ENCODE data around the gene HOXB13.

Gene HOXB13

DNA sequence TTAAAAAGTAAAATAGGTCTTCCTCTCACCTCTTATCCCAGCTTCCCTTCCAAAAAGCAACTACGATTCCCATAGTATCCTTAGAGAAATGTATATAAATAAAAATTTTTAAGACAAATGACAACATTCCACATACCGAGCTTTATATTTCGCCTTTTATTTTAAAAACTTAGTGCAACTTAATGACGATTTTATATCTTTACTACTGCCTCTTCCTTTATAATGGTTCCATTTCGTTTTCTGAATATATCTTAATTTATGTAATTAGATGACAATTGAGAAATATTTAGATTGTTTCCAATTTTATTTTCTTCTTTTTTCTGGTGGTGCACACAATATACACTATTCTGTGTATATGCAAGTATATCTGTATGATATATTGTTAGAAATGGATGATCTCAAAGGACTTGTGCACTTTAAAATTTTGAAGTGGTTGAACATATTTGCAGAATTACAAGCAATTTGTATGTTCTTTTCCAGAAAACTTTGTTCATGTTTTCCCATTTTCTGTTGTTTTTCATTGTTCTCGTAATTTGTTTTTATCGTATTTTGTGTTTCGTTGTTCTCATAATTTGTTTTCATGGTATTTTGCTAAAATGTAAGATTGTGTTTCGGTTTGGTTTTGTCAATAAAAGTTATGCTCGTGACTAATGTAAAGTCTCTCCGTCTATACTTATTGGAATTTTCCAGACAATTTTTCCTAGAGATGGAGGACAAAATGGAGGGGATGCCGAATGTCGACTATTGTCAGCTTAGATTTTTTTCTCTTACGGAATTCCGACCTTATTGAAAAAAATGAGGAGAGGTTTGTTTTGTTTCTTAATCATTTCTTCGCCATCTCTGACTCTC lies 20.4 kb upstream of the HOXB13 start:
- no peak for DNase-seq (ENCODE audit: low read depth)

DNA sequence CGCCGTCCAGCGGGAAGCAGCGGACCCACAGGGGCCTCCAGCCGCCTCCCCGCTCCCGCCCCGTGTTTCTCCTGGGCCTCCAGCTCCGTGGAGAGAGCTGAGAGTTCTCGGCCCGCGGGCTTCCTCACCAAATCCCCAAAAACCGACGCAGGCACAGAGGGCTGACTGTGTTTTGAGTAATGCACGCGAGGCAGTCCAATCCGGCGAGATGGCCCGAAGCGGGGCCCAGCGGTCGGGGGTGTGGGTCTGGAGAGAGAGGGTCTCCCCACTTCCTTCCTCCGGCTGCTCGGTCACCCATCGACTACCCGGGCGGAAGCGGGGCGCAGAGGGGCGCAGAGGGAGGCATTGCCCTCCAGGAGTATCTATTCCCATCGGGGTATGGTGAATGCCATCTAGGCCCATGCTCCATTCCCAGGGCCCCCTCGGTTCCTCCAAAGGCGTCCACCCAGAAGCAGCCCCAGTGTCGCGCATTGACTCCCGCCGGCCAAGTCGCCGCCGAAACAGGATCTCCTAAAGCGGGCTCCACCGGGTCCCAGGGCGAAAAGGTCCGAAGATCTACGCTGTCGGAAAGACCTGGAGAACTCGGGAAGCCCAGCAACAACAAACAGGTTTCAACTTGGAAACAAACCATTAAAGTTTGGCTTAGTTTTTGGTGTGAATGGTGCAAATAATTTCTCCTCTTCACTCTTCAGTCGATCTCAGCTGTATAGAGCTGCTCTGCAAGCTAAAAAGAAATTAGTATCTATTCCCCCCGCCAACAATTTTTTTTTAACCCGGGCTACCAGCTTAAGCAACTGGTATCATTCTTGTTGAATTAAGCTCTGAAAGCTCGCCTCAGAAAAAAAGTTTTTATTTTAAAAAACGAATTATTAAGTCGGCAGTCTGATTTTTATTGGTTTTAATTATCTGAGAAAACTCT lies 19.2 kb upstream of the HOXB13 start:
- DNase-seq (ENCODE audit: low read depth), result no peak

DNA sequence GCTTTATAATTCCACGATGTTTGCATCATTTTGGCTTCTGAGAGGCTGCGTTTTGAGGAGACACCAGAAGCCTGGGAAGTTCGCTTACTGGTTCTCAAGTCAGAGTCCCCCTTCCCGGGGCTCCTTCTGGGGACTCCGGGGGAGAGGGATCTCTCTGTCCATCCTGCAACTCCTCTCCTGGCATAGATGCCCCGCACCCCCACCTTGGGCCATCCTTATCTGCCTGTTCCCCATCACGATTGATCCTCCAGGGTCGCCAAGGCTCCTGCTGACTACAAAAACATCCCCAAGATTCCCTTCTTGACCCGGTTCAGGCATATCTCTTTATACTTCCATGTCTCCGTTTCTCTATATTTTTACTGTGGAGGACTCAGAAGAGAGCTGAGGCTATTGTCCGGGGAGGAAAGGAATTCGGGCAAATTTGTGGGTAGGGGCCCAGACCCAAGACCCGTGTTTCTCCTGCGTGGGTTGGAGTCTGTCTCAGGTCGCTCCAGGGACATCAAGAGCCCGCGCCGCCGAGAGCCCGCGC lies 18.4 kb upstream of the HOXB13 start:
- no peak for DNase-seq (ENCODE audit: low read depth)

DNA sequence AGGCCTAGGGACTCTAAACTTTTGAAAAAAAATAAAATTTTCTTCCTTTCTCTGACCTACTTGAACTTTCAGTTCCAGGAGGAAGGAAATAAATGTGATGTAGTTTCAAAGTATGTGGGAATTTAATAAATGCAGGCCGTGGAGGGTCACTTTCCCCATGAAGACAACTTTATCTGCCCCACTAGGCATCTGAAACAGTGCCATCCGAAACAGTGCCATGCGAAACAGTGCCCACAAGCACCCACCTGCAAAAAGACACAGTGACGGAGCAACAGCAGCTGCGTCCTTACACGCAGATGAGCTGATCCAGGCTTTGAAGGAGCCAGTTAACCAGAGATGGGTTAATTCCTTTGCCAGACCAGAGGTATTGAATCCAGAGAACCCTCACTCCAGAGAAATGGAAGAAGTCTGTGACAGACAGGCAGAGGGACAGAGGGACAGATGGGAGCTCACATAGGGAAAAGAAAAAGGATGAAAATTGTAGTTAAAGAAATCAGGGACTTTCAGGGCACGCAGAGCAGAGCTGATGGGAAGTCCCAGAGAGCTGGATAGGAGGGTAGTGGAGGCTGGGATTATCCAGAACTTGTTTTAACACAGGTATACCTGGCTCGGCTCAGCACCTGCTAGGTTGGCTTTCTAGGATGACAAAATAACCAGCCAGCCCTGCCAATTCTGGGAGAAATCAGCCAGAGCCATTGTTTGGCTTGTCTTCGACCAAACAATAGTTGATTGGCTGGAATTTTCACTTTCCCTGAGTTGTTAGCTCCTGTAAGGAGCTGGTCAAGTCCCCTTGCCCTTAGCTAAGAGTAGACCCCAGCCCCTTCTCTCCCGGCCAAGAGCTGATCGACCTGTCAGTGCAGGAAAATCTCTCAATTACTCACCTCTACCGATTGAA lies 17.1 kb upstream of the HOXB13 start:
- no peak for DNase-seq (ENCODE audit: low read depth)

DNA sequence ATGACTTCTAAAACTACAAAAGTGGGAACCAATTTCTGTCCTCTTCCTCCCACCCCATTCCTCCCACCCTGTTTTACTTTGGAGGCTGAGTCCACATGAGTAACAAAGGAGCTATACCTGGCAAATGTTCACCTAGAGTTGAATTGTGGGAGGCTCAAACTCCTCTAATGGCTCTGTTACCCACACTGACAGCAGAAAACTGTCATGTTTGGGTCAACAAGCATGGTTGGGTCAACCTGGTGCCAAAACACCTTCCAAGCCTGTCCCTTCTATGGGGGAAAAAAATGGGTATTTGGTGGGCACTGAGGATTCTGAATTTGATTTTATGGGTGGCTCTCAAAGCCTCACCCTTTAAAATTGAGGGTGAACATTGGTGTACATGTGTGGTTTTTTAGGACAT lies 12.0 kb upstream of the HOXB13 start:
- DNase-seq (ENCODE audit: low read depth), result no peak

DNA sequence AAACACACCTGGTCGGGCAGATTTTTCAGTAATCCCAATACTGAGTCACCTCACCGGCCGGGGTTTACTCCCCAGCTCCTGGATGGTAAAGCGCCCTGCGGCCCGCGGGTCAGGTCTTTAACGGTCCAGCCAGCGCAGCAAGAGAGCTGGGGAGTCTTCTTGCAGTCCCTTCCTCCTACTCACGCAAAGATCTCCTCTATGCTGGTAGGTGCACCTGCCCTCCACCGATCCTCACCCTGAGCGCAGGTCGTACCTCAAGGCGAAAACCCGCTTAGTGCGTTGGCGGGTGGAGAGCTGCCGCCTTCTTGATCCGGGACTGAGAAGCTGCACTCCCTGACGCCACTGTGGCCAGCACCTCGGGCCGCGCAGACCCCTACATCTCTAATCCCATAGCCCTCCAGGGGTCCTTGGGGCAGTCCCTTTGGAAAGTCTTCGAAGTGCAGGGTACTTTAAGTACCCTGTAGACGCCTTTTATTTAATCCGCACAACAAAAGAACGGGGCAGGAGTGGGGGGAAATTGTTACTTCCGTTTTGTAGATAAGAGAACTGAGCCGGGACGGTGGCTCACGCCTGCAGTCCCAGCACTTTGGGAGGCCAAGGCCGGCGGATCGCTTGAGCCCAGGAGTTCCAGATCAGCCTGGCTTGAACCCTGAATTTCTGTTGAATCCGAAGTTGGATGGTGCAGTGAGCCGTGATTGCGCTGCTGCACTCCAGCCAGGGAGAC lies 10.4 kb upstream of the HOXB13 start:
- no peak for DNase-seq (ENCODE audit: low read depth)

DNA sequence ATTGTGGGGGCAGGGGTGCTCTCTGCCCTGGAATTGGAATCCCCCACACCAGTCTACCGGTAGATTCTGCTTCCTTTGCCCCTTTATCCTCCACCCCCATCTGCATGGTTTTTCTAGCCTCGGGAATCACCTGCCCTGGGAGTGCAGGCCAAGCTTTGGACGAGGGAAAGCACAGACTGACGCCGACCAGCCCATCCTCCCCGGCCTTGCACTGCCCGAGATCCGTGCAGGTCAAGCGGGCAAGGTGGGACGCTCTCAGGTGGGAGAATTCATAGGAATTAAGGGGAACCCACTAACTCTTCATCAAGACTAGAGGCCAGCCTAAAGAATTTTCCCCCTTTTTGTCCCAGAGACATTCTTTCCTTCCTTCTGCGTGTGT lies 9.9 kb upstream of the HOXB13 start:
- no peak for DNase-seq (ENCODE audit: low read depth)

DNA sequence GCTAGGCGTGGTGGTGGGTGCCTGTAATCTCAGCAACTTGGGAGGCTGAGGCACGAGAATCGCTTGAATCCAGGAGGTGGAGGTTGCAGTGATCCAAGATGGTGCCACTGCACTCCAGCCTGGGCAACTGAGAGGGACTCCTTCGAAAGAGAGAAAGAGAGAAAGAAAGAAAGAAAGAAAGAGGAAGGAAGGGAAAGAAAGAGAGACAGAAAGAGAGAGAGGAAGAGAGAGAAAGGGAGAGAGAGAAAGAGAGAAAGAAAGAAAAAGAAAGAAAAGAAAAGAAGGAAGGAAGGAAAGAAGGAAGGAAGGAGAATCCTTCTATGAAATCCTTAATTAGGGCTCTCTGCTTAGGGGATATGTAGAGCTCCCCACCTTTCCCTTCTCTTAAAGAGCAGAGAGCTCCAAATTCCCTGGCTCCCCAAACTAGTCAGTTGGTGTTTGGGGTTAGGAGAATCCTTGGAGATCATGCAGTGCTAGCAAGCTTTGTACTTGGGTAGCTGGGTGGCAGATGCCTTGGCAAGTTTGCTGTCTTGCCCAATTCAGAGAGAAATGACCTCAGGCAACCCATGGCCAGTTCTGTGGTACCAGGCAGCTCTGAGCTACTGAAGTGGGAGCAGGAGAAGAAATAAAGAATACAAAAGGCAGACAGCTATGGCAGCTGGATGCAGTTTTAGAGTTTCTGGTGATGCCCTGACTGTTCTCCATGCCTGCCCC lies 8.9 kb upstream of the HOXB13 start:
- DNase-seq (ENCODE audit: low read depth), result no peak

DNA sequence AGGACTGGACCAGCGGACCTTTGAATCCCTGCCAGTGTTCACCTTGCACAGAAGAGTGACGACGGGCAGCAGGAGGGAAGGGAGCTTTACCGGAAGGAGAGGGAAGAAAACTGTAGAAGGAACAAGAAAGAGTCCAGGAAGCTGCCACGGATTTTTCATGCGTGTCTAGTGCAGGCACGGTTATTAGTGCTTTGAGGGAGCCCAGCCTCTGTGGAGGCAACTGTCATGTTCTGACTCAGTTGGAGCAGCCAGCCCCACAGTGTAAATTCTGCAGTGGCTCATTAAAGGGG lies 6.5 kb upstream of the HOXB13 start:
- no peak for DNase-seq (ENCODE audit: low read depth)

DNA sequence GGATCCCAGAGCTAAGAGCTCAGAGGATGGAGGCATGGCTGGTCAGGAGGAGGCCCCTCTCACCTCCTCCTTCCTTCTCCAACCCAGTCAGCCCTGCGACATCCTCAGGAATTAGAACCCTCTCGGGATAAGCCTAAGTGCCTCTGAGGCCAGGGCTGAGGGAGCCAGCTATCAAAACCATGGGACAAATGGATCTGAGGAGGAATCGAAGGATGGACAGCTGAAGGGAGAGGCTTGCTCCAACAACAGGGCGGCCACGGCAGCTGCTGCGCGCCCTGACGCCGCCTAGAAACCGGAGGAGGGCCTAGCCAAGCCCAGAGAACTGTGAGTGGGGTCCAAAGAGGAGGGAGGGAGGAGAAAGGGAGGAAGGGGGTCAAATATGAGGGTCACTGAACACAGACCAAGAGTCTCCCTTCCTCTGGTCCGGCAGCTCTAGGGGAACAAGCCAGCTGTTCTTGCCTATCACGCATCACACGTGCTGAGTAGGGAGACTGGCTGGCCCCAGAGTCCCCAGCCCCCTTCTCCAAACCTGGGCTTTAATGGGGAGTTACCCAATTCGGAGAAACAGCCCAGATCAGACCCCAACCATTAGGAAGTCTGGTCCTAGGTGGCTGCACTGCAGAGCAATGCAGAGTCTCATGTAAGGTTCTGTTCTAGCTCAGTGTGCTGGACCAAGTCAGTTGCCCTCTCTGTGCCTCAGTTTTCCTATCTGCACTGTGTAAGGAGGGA lies 5.9 kb upstream of the HOXB13 start:
- DNase-seq (ENCODE audit: low read depth), result no peak

DNA sequence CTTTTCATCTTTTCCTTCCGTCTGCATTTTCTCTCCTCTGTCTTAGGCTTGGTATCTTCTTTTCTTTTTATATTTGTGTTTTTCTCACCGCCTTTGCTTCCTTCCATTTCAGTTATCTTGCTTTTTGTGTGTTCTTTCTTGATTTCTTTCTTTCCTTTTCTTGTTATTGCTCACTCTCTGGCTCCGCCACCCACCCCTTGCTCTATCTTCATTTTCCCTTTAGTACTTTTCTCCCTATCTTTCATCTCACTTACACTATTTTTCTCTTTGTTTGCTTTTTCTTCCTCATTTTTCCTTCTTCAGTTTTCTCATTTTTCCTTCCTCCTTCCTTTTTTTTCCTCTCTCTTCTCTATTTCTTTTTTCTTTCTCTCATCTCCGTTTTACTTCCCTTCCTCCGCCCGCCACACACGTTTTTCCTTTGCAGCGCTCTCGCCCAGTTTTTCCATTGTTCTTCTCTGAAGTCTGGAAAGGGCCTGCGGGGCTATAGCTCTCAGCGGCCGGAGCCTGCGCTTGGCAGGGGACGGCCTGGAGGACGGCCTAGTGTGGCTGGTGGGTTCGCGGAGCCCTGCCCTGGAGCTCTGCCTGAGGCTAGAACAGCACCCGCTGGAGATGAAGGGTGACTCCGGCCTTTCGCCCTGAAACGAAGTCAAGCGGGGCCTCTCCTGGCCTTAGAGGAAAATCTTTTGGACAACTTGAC lies 5.2 kb upstream of the HOXB13 start:
- no peak for DNase-seq (ENCODE audit: low read depth)

DNA sequence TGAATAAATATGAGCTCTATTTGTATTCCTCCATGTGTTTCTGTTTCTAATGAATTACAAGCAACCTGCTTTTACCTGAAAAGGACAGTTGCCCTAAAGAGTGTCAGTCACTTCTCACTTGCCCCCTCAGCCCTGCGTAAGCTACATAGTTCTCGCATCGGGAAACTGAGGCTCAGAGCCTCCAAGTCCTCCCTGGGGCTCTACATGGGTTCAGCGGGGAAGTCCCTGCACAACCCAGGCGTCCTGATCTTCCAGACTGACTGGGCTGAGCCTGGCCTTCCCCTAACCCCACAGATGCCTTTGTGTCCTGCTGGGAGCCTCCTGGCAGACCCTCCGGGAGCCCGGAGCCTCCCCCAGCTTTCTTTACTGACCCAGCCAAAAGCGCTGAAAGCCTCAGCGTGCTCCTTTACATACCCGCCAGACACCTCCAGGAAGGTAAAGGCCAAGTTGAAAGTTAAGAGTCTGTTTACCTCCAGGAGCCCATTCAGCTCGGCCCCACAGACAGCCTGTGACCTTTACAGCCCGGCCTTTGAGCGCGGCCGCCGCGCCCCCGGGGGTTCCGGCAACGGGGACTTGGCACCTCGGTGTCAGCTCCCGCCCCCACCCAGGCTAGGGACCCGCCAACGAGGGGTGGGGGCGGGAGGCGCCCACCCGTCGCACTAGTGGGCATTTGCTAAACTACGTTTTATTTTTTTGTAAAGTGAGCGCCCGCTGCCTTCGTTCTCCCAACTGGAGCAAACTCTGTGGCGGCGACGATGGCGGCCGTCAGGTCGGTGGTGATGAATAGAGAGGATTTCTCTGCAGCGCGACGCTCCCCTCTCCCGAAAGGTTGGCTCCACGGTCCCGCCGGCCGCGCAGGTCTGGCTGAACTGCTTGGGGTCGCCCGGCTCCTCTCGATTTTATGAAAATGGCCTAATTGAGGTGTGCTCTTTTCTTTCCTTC lies 4.4 kb upstream of the HOXB13 start:
- no peak for DNase-seq (ENCODE audit: low read depth)

DNA sequence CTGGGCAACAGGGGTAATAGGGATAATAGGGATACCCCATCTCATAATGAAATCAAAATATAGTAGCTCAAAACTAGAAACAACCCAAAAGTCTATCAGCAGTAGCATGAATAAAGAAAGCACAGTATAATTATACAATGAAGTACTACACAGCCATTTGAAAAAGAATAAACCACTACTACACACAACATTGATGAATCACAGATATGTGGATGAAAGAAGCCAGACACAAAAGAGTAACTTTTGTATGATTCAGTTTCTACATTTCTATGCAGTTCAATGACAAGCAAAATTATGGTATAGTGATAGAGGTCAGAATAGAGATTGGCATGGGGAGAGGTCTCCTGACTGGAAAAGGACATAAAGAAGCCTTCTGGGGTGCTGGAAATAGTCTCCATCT lies 2.8 kb upstream of the HOXB13 start:
- DNase-seq (ENCODE audit: low read depth), result no peak

DNA sequence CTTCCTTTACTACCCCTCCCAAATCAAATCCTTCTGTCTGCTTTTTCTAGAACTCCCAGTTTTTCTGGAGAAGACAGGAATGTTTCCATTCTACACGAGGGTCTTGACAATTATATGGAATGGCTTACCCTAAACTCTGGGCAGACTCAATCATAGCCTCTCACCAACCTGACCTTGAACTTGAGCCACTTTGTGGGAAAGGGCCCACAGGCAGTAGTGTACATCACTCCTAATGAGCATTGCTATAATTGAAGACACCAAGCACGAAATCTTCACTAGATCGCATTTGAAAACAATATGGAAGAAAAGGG lies 1.6 kb upstream of the HOXB13 start:
- DNase-seq (ENCODE audit: low read depth), result no peak

DNA sequence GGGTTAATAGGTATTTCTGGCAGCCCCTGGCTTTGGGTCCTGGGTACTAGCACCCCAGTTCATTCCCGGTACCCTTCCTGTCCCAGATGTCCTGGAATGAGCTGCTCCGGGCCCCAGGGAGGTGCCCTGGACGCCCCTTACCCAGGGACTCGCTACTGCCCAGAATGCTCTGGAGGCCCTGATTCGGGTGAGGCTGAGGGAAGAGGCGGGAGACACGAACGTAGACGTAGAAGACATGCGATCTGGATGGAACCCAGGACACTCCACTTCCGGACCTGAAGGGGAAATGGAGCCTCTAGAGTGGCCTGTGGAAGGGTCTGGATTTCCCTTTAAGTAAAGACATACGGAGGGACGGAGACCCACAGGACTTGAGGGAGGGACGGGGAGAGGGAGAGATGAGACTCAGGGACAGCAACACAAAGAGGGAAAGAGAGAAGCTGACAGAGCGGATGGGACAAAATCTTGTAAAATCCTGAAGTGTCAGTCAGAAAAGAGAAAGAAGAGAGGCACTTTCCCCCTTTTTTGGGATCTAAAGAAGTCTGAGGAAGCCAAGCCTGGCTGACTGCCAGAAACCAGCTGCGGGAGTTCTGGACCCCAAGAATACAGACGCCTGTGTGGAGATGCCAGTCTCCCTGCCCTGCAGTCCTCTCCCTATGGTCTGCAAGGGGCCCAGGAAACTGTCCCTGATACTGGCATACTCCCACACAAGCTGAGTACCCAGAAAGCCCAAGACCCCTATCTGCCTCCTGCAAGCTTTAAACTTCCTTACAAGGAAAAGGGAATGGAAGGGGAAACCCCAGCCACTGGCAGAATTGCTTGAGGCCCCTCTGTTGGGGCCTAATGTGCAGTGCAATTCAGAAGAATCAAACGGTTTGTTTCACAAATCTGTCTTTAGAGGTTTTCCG lies 1.0 kb upstream of the HOXB13 start:
- DNase-seq (ENCODE audit: low read depth), result no peak

DNA sequence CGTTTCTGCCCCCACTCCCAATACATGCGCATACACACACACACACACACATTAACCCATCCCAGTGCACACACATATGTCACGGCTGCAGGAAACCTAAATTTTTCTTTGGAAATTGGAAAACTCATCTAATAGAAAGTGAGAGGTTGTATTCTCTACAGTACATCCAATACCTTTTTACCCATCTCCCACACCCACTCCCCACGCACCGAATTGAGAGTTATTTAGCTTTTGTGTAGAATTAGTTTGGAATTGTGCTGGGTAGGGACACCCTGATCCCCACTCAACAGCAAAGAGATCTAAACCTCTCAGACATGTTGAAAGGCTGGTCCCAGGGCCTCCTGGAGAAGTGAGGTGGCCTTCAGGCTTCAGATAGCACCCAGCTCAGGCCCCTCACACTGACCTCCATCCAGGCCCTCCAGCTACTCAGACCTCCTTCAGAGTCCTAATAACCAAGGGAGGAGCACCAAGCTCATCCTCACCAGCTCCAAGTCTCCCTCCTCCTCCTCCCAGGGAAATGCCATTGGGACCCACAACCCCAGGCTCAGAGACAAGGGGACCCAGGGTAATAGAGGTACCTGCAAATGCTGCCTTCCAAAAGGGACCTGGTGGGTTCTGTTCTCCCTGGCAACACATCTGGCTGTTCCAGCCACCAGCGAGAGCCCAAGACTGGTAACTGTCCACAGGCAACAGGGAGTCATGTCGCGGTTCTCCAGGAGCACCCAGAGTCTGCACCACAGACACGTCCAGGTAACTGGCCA lies 955 bp downstream of the HOXB13 start:
- no peak for DNase-seq (ENCODE audit: low read depth)

DNA sequence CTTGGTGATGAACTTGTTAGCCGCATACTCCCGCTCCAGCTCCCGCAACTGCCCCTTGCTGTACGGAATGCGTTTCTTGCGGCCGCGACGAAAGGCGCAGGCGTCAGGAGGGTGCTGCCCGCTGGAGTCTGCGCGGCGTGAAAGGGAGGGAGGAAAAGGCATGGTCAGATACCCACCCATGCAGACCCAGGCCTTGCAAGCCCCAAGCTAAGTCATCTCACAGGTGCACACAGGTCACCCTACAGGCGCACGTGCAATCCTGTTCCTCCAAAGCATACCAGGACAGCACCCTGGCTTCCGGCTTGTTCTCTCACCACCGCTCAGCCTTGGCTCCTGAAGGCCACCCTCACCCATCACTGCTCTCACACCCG lies 1.6 kb downstream of the HOXB13 start:
- no peak for DNase-seq (ENCODE audit: low read depth)
